Activated T-cell treated with anti-CD3 and anti-CD28 coated beads for 24 hours (primary cell): Measurements from ENCODE around the gene SLC25A18.
"Not testable (repeated sequence)": the region's sequence is repeated elsewhere in the genome, so short reads cannot be mapped to it uniquely, and the experiment has no call there.

ENCODE experiments used
- DNase-seq: peaks from one replicate; pipeline ENCODE4 v3.0.0-alpha.2; 2020; ENCODE audit warnings: low read depth

The SLC25A18 gene

DNA sequence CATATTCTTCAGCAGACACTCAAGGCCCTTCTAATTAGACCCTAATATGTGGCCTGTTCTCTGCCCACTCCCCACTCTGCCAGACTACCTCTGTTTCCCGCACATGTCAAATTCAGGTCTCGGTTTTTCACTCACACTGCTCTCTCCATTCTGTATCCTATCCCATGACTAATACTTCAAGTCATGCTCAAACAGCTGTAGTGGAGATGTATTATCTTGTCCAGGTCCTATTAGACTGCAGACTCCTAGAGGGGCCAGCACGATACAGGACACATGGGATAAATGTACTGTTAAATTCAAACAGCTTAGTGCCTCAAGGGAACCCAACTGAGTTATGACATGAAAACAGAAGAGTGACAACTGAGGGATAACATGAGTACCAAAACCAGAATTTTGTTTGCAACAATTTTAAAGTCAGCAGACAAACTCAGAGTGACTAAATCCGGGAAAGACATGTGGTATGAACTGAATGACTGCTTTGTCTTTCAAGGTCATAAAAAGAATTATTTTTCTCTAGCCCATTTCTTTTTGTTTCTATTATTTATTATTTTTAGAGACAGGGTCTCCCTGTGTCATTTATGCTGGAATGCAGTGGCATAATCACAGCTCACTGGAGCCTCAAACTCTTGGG lies 44.7 kb downstream of the SLC25A18 start:
- DNase-seq, result no peak

DNA sequence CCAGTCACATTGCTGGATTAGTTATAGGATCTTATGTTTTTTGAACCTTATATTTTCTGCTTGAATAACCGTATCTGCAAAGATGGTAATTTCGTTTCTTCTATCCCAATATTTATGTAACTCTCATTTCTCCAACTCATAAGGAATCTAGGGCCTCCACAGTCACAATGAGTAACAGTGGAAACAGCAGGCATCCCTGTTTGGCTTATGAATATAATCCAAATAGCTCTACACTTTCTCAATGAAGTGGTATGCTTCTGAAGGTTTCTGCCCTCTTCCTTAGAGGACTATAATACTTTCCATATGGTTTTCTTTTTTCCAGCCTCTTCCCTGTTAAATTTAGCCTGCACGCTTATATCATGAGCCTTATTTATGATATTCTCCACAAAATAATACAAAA lies 48.8 kb downstream of the SLC25A18 start:
- no peak for DNase-seq

DNA sequence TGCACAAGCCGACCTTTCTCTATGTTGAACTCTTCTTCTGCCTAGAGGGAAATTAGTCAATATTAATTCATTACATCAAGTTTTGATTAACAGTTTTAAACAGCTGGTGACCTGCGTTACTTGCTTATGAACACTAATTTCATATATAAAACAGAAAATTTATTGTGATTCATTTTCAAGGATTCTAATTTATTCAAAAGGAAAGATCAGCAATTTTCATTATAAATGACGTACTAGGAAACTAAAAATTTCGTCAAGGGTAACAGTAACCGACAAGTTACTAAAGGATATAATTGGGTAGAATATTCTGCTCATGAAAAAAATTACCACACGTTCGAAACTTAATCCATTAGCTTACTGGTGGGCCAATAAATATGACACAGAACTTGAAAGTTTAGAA lies 50.0 kb downstream of the SLC25A18 start:
- no peak for DNase-seq

DNA sequence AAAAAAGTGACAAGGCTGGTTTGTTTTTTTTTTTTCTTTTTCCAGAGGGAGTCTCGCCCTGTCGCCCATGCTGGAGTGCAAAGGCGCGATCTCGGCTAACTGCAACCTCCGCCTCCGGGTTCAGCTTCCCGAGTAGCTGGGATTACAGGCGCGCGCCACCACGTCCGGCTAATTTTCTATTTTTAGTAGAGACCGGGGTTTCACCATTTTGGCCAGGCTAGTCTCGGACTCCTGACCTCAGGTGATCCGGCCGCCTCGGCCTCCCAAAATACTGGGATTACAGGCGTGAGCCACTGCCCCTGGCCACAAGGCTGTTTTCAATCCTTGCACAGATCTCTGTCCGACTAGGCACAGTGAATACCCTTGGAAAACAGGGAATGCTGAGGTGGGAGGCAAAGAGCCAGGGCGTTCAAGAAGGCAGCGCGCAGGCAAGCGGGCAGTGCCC lies 64.7 kb downstream of the SLC25A18 start:
- no peak for DNase-seq

DNA sequence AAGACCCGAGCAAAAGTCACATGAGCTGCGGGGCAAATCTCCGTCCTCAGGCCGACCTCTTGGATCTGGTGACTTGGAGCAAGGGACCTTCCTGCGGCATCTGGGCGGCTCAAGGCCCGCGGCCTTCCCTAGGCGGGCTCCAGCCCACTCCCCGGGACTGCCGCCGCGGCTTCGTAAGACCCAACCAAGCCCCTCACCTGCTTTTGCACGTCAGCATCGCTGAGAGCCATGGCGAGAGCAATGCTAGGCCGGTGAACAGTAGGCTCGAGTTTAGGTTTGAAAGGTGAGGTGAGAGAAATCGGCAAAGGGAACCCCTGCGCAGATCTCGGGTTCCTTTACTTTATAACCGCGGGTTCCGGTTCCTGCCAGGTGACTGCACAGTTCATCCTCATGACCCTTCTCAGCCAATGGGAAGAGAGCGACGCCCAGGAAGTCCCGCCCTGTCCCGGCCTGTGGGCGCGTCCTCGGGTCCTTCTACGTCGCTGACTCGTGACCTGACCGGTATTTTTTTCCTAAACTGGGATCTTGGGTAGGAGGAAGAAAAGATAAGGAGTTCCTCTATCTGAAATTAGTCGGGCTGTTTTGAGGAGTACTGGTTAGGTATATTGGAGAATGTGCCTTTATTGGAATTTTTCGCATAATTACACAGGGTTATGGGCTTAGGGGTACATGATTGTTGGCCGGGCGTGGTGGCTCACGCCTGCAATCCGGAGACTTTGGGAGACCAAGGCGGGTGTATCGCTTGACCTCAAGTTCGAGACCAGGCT lies 65.3 kb downstream of the SLC25A18 start, which contains the start of gene ATP6V1E1:
ATP6V1E1 (minus strand) TSS at position 344 of the 767 bp plus-strand sequence; CDS start at position 230, 114 bp downstream.
- DNase-seq, result peak; percentile 93

DNA sequence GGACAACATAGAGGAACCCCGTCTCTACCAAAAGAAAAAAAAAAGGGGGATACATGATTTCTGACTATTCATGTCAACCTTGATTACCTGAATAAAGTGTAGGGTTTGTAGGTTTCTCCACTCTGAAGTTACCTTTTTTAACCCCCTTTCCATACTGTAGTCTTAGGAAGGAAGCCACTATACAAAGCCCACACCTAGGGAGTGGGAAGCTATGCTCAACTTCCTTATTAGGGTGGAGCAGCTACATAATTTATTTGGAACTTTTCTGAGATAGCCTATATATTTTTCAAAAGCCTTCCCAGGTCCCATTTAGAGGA lies 65.8 kb downstream of the SLC25A18 start:
- no peak for DNase-seq

DNA sequence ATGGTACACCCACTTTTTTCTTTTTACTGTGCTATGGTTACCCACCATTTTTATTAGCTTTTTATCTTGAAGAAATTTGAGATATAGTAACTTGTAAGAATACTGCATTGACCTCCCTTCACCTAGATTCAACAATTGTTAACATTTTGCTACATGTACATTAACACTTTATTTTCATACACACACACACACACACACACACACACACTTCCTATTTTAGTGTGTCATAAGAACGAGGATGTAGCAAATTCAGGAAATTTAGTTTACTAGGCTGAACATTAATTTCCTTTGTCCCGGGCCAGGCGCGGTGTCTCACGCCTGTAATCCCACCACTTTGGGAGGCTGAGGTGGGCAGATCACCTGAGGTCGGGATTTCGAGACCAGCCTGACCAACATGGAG lies 66.3 kb downstream of the SLC25A18 start:
- no peak for DNase-seq

DNA sequence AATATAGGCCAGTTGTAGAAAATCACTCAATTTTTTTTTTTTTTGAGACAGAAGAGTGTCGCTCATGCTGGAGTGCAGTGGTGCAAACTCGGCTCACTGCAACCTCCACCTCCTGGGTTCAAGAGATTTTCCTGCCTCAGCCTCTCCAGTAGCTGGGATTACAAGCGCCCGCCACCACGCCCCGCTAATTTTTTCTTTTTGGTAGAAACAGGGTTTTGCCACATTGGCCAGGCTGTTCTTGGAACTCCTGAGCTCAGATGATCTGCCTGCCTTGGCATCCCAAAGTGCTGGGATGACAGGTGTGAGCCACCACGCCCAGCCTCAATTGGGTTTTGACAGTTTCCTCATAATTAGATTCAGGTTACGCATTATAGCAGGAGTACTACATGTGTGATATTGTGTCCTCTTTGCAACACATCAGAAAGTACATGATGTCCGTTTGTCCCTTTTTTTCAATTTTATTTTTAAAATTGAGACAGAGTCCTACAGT lies 67.8 kb downstream of the SLC25A18 start:
- DNase-seq, result no peak

DNA sequence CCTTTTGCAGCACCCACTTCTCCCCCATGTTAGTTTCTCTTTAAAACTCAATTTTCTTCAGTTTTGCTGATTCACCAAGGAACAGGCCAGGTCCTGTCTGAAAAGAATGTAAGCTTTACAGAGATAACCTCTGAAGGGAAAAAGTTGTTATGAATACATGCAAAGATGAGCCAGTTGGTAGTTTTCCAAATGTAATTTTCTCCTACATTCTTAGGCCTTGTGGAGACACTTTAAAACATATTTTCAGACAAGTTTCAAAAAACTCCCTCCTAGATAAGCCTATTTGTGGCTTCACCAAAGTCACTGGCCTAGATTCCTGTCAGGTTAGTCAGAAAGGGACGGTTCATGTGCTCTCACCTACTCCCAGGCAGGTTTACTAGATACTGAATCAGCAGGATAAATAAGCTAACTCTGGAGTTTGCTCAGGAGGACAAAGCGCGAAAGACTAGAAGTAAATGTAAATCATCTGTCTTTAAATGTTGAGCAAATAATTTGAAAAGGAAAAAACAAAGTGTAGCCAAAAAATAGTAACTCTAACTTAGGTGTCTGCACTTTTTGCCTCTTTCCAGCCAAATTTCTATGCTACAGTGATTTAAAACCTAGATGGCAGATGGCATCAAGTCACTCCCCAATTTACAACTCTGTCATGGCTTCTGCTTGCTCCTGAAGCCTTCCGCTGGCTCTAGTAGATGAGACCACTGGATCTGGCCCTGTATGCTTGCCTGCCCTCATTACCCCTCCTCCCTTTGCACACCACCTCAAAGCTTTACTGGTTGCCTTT lies 70.1 kb downstream of the SLC25A18 start:
- DNase-seq, result no peak

DNA sequence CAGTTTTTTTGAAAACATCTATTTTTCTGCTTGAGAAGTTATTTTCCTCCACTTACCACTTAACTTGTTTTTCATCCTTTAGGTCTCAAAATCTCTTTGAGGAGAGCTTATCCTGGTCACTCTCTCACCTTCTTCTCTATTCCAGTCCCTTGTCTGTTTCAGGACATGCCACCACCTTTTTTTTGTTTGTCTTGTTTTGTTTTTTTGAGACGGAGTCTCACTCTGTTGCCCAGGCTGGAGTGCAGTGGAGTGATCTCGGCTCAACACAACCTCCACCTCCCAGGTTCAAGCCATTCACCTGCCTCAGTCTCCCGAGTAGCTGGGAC lies 70.7 kb downstream of the SLC25A18 start:
- no peak for DNase-seq

DNA sequence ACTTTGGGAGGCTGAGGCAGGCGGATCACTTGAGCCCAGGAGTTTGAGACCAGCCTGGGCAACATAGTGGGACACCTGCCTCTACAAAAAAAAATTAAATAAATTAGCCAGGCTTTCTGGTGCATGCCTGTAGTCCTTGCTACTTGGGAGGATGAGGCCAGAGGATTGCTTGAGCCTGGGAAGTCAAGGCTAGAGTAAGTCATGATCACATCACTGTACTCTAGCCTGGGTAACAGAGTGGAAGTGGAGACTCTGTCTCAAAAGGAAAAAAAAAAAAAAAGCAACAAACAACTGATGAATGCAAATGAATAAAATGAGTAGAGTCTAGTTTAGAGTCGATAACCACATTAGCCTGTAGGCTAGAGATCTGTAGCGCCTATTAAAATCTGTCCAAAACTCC lies 71.4 kb downstream of the SLC25A18 start:
- no peak for DNase-seq

DNA sequence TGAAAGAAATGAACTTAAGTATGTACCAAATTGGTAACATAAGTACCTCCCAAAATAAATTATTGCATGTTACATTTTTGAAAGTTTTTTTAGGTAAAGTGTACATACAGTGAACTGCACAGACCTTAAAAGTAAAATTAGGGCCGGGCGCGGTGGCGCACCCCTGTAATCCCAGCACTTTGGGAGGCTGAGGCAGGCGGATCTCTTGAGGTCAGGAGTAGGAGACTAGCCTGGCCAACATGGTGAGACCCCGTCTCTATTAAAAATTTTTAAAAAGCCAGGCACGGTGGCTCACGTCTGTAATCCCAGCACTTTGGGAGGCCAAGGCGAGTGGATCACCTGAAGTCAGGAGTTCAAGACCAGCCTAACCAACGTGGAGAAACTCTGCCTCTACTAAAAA lies 73.6 kb downstream of the SLC25A18 start:
- DNase-seq, result not testable (repeated sequence)

DNA sequence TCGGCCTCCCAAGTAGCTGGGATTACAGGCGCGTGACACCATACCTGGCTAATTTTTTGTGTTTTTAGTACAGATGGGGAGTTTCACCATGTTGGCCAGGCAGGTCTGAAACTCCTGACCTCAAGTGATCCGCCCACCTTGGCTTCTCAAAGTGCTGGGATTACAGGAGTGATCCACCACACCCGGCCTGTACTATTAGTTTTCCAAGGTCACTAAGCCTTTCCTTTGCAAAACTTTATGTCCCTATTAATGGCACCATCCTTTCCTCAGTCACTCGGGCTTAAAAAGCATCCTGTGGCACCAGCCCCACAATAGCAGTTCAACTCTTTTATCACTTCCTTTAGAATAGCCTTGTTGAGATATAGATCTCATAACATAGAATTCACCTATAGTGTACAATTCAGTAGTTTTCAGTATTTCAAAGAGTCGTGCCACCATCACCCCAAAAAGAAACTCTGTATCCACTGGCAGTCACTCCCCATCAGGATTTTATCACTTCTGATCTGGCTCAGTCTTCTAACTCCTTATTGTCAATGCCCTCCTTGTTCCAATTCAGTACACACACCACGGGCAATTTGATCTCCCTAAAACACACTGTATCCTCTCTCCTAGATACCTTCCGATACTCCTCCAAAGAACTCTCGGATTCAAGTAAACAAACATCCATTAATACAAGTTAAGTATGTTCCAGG lies 74.3 kb downstream of the SLC25A18 start:
- no peak for DNase-seq

DNA sequence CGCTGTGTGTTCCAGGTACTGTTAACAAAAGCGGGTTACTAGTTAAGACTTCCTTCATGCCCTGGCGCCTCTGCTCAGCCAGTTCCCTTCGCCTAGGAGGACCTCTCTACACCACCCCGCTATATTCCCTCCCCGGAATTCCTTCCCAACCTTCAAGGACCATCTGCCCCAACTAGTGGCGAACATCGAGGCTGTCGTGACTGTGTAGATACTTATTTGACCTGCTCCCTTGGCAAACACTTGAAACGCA lies 74.8 kb downstream of the SLC25A18 start:
- DNase-seq, result no peak

DNA sequence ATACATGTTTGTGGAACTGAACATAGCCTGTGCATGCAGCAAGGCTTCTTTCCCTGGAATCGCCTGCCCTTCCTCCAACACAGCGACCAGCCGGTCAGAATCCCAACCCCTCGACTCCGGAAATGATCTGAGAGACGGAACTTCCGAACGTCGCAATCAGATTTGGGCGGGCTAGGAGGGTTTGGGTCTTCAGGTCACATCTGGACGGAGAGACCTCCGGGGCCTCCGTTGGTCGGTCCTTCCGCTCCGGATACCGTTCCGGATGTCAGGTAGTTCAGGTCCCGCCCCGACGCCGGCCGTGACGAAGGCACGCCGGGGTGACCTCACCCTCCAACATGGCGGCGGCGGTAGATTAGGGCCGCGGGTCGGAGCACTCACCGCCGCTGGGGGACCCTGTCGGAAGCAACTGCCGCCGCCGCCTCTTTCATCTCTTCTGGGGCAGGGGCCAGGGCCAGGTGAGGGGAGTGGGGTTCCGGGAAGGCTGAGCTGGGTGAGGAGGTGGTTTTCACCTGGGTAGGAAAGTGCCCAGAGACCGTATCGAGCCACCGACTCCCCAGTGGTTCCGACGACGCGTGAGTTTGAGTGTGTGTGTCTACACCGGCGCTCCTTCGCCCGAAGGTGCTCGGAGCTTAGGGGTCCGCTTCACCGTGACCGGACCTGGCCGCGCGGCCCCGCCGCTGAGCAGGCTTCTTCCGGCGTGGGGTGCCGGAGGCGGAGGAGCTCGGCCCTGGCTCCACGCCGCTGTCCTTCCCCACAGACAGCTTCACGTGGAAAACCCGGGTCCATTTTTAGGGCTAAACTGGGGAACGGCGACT lies 75.3 kb downstream of the SLC25A18 start, which contains the start of gene BCL2L13:
BCL2L13 (plus strand) TSS at position 326 of the 815 bp plus-strand sequence. CDS start 16,955 bp downstream, outside the sequence.
- peak; percentile 84 for DNase-seq

DNA sequence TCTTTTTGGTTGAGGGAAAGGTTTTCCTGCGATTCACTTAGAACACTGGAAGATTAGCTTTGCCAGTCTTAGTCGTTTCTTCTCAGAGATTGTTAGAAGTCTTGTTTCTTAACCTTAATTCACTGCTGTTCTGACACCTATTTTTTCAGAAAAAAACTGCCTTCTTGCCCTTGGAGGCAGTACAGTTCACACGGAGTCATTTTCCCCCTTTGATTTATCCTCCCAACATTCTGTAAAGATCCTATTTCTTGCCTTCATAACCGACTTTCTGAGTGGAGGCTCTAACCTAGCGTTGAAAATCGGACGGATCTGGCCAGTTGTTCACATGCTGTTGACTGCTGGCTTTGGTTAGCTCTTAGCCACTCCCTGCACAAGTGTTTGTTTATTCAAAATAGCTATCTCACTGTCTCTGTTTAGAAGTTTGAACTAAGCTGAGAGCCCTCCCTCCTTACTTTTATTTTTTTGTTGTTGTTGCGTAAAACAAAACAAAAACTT lies 76.0 kb downstream of the SLC25A18 start:
- DNase-seq, result no peak
